GM10248 (cell line): Measurements from ENCODE around the gene ALDOC.

ENCODE experiments used
- CTCF ChIA-PET: fragments of 300-600 bp; sonication (Branson Sonifier 250); formaldehyde crosslinking; extraction: SDS; loops from one replicate; lab custom pipeline; 2021; ENCODE audit warnings: antibody characterized with exemption; lab: Yijun Ruan, JAX
- POLR2A ChIA-PET: fragments of 350-650 bp; sonication (Branson Sonifier 250); formaldehyde crosslinking; extraction: SDS; loops from one replicate; lab custom pipeline; 2020; ENCODE audit warnings: antibody characterized with exemption; lab: Yijun Ruan, JAX
- DNase-seq: peaks from one replicate; pipeline ENCODE4 v3.0.0; 2012; ENCODE audit errors: extremely low spot score
- TF ChIP-seq, protein P1 (sequence below): IDR thresholded peaks from 2 replicates; pipeline ENCODE4 v1.5.1; 2012; ENCODE audit warnings: mild to moderate bottlenecking, low read depth; ENCODE audit errors: extremely low read depth, missing control alignments, control extremely low read depth

Gene ALDOC

DNA sequence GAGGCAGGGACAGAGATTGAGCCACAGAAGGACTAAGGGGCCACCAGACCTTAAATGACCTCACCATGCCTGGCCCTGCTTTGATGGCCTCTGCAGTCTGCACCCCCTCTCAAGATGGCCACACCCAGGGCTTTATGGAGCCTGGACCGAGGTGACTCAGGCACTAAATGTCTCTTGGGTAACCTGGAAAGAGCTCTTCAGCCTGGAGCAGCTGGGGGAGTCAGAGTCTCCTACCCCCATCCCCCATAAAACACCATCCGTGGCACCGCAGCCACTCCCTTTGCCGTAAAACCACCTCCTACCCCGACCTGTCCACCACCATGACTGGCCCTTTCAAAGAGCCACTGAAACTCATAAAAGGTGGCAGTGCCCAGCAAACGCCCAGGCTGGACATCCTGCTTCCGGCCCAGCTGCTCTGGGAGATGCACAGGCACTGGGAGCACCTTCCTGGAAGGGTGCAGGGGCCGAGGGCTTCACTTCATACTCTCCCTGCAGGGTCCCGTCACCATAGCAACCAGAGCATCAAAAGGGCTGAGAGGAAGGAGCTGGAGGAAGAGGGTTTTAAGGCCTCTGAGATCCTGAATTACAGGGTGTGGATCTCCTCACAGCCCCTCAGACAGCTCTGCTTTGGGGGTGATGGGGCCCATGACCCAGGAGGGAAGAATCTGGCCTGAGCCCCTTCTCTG is 48.2 kb downstream of the ALDOC start:
- no peak for DNase-seq
- POLR2A ChIA-PET, result no interaction called here
- TF ChIP-seq, protein P1, sequence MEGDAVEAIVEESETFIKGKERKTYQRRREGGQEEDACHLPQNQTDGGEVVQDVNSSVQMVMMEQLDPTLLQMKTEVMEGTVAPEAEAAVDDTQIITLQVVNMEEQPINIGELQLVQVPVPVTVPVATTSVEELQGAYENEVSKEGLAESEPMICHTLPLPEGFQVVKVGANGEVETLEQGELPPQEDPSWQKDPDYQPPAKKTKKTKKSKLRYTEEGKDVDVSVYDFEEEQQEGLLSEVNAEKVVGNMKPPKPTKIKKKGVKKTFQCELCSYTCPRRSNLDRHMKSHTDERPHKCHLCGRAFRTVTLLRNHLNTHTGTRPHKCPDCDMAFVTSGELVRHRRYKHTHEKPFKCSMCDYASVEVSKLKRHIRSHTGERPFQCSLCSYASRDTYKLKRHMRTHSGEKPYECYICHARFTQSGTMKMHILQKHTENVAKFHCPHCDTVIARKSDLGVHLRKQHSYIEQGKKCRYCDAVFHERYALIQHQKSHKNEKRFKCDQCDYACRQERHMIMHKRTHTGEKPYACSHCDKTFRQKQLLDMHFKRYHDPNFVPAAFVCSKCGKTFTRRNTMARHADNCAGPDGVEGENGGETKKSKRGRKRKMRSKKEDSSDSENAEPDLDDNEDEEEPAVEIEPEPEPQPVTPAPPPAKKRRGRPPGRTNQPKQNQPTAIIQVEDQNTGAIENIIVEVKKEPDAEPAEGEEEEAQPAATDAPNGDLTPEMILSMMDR, result no peak
- CTCF ChIA-PET, result interaction anchor here (0.8 to 5.8 kb wide), 7 partner anchors 8 to 40 kb away, joined by 3 to 25 read pairs (median 6); no protein-coding TSS in a partner anchor

DNA sequence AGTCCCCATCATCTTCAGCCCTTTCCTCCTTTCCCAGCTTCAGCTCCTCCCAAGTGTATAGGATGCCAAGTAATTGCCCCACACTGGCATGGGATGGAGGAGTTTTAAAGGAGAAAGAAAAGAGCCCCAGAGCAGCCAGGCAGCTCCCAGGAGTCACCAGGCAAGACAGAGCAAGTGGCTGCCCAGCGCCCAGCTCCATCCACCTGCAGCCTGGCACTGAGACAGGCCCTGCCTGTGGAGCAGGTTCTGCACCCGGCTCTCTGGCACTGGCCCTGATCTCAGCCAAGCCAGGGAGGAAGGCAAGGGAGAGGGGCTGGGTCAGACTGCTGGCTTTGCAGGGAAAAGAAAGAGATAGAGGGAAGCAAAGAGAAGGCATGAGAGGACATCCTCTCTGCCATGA is 48.8 kb downstream of the ALDOC start:
- no peak for DNase-seq
- POLR2A ChIA-PET, result no interaction called here
- CTCF ChIA-PET, result interaction anchor here (0.8 to 5.8 kb wide), 6 partner anchors 10 to 39 kb away, joined by 3 to 25 read pairs (median 8); no protein-coding TSS in a partner anchor
- TF ChIP-seq, protein P1, result no peak

DNA sequence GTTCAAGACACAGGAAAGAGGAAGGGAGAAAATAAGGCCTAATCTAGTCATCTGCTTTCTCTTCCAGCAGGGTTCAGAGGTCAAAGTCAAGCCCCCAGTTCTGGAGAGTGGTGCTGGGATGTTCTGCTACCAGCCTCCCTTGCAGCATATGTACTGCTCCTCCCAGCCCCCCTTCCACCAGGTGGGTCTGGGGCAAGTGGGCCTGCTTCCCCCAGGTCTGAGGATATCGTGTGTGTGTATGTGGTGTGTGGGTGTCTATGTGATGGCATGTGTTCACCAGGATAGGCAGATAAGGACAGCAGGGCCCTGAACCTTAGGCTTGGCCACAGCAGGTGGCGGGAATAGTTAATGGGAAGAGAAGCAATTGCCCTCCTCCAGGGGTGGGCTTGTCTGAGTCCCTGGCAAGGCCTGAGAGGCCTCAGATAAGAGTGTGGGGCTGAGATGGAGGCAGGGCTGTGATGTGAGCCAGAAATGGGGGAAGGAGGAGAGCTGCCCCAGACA is 49.5 kb downstream of the ALDOC start:
- TF ChIP-seq, protein P1, result no peak
- ChIA-PET CTCF (interaction anchor here (1.4 to 5.8 kb wide), 4 partner anchors 13 to 34 kb away, joined by 3 to 25 read pairs (median 13); no protein-coding TSS in a partner anchor), POLR2A (no interaction called here)
- DNase-seq, result no peak

DNA sequence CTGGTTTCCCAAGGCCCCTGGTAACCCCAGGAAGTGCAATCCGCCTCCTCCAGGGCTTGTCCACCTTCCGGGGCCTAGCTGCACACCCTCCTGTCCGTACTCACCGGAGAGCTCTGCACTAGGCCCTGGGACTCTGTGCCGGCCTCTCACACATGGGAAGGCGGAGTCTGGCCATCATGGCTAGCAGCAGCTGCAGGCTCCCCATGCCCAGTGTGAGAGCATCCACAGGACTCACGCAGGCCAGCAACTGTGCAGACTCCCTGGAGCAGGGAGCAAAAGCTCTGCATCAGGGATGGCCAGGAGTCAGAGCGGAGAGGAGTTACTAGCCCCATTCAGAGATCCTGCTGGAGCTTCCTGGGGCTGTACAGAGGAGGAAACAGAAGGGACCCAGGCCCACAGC is 50.3 kb downstream of the ALDOC start:
- TF ChIP-seq, protein P1, result no peak
- POLR2A ChIA-PET, result no interaction called here
- CTCF ChIA-PET, result interaction anchor here (5.8 kb wide), 1 partner anchor 14 kb away, joined by 25 read pairs; no protein-coding TSS in a partner anchor
- no peak for DNase-seq

DNA sequence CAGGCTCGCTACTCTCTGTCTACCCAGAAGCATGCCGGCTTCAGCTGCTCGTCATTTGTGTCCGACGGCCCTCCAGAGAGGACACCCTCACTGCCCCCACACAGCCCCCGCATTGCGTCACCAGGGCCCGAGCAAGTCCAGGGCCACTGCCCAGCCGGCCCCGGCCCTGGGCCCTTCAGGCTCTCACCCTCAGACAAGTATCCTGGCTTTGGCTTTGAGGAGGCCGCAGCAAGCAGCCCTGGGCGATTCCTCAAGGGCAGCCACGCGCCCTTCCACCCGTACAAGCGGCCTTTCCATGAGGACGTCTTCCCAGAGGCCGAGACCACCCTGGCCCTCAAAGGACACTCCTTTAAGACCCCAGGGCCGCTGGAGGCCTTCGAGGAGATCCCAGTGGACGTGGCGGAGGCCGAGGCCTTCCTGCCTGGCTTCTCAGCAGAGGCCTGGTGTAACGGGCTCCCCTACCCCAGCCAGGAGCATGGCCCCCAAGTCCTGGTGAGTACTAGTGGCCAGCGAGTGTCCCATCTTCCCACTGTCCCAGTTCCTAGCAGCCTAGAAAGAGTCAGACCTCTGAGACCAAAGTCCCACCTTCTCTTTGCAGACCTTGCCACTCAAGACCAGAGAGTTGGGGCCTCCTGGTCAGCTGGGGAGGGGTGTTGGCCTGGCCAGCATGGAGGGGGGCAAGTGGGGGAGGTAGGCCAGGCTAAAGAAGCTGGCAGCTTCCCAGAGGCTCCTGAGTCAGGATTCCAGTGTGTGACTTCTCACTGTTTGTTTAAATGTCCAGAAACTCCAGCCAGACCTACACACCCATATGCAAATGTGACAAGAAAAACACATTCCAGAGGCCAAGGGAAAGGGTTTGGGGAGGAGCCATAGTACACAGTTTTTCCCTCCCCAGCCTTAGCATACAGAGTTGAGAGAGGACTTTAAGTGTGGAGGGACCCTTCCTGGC is 51.9 kb downstream of the ALDOC start:
- TF ChIP-seq, protein P1, result no peak
- ChIA-PET CTCF (interaction anchor here (5.8 kb wide), 1 partner anchor 16 kb away, joined by 25 read pairs; no protein-coding TSS in a partner anchor), POLR2A (no interaction called here)
- no peak for DNase-seq

DNA sequence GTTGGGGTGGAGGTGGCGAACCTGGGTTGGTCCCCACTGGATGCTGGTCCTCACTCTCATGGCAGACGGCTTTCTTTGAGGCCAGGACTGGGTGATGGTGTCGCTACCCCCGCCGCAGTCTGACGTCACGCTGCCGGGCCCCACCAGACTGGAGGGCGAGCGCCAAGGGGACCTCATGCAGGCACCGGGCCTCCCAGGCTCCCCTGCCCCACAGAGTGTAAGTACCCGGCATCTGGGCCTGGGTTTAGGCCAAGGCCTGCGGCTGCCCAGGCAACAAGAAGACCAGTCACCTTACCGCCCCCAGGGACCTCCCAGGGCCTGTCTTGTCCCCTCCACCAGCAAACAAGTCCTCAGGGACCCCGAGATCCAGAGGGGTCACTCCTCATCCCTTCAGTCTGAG is 52.8 kb downstream of the ALDOC start:
- TF ChIP-seq, protein P1, result no peak
- POLR2A ChIA-PET, result no interaction called here
- CTCF ChIA-PET, result no interaction called here
- no peak for DNase-seq
